Urinary bladder (tissue), 4 donors: ENCODE data around the gene SLC4A5. TPM values are rescaled to one million over a fixed set of nuclear protein-coding genes. Genes with fewer than 3 reads are reported as not detected.
"Not testable (repeated sequence)": the region's sequence is repeated elsewhere in the genome, so short reads cannot be mapped to it uniquely, and the experiment has no call there.

Experiments
- DNase-seq: peaks from one replicate; pipeline ENCODE4 v3.0.0-alpha.2; 2015; ENCODE audit errors: extremely low spot score
- H3K27ac ChIP-seq: one replicate; pipeline ENCODE4 v1.5.1; 2013; ENCODE audit warnings: low read depth, mild to moderate bottlenecking, moderate library complexity
- H3K36me3 ChIP-seq: one replicate; pipeline ENCODE4 v1.6.1; 2013; ENCODE audit warnings: mild to moderate bottlenecking, moderate library complexity; ENCODE audit not compliant: insufficient read depth
- H3K4me1 ChIP-seq: one replicate; pipeline ENCODE4 v1.6.1; 2013; ENCODE audit warnings: mild to moderate bottlenecking, moderate library complexity; ENCODE audit not compliant: insufficient read depth
- H3K4me3 ChIP-seq: one replicate; pipeline ENCODE4 v1.5.1; 2013; ENCODE audit warnings: low read depth, low read length
- WGBS: extraction: QIAGEN DNeasy Blood & Tissue Kit; methylation state at CpG from one replicate; pipeline ENCODE4 v1.1.7; 2013; 5-methylcytosine and 5-hydroxymethylcytosine counted together
- polyA plus RNA-seq: library from polyadenylated mRNA; stranded (reverse); fragments of 200-250 nt; gene quantifications from one replicate; pipeline ENCODE4 v1.2.3, GENCODE V29; 2013
- total RNA-seq: library from RNA; depleted of rRNA; stranded (reverse); fragments of >200 nt; gene quantifications from one replicate; pipeline ENCODE4 v1.2.3, GENCODE V29; 2014
- donor health status: healthy with polysubstance abuse.
- donor health status: healthy.

Gene SLC4A5
- total and polyA plus RNA-seq, 2 donors = 0.92 to 3.8 TPM

DNA sequence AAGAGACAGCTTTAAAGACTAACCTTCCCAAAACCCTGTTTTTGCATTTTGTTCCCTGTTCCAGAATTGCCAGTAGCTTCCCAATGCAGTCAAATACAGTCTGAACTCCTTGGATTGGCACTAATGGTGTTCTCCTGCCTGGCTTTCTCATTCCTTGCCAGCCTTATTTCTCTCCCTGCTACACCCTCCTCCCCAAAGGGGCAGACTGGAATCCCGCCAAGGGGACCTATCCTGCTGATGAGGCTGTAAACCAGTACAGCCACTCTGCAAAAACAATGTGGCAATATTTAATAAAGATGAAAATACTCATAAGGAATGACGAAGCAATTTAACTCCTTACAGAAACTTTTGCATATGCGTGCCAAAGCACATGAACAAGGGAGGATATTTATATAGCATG is 4.5 kb upstream of the SLC4A5 start:
- no peaks in the 10 kb centered on the region for H3K4me1 ChIP-seq
- no peak overlapping the region for H3K27ac ChIP-seq
- no peak overlapping the region for H3K4me3 ChIP-seq
- 91% methylated on average over 3 of the region's 3 CpGs for WGBS
- DNase-seq = no peak
- H3K36me3 ChIP-seq = no peaks in the 10 kb centered on the region

DNA sequence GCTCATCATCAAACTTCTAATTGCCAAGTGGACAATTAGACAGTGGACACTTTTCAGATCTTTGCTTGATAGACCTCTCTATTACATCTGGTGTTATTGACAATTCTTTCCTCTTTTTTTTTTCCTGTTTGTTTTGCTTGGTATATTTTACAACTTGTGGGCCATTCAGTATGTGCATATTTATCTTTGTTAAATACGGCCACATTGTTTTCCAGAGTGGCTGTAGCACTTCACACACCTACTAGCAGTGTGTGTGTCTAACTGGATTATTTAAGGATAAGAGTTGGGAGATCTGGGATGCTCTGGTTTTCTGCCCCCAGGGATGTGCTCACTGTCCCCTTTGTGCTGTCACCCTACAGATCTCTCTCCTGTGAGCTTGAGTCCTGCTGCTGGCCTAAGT is 4.1 kb upstream of the SLC4A5 start:
- no peak for DNase-seq
- Histone ChIP-seq H3K4me1 (no peaks in the 10 kb centered on the region), H3K4me3 (no peak overlapping the region), H3K27ac (no peak overlapping the region), H3K36me3 (no peaks in the 10 kb centered on the region)
- 75% methylated on average over 1 of the region's 1 CpG for WGBS

- Histone ChIP-seq H3K27ac (no peak overlapping the region), H3K36me3 (no peaks in the 10 kb centered on the region), H3K4me3 (no peak overlapping the region), H3K4me1 (no peaks in the 10 kb centered on the region)
- DNase-seq = no peak
- WGBS = 65% methylated on average over 8 of the region's 8 CpGs
Measured at GRCh38 chr2:74345272-74345943, 2.2 kb upstream of the SLC4A5 start.

GRCh38 chr2:74336227-74336626 is 7.0 kb downstream of the SLC4A5 start:
- H3K36me3 ChIP-seq, H3K4me1 ChIP-seq, H3K4me3 ChIP-seq, H3K27ac ChIP-seq, DNase-seq: not testable (repeated sequence)
- WGBS = 62% methylated on average over 2 of the region's 2 CpGs

- no peaks in the 10 kb centered on the region for H3K4me1 ChIP-seq
- 36% methylated on average over 3 of the region's 3 CpGs for WGBS
- no peaks in the 10 kb centered on the region for H3K36me3 ChIP-seq
Measured at GRCh38 chr2:74334931-74335333, 8.3 kb downstream of the SLC4A5 start.

GRCh38 chr2:74333896-74334586 is 9.2 kb downstream of the SLC4A5 start:
- no peak for DNase-seq
- H3K36me3 ChIP-seq = no peaks in the 10 kb centered on the region
- no peak overlapping the region for H3K27ac ChIP-seq
- H3K4me3 ChIP-seq = no peak overlapping the region
- H3K4me1 ChIP-seq = no peaks in the 10 kb centered on the region
- WGBS = 92% methylated on average over 6 of the region's 6 CpGs

More at GRCh38 chr2:74334931-74335333, 8.3 kb downstream of the SLC4A5 start:
- no peak overlapping the region for H3K27ac ChIP-seq
- no peak for DNase-seq
- H3K4me3 ChIP-seq = no peak overlapping the region

DNA sequence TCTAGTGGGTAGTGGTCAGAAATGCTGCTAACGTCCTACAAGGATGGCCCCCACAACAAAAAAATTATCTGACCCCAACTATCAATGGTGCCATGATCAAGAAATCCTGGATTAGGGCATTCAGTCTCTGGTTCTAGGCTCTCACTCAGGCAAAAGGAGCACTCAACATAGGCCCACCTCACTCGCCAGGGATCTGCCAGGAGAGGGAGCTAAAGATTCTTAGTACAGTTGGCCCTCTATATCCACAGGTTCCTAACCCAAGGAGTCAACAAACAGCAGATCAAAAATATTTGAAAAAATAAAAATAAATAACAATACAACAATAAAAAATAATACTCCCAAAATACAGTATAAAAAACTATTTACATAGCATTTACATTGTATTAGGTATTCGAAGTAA is 10.0 kb downstream of the SLC4A5 start:
- Histone ChIP-seq H3K4me3 (no peak overlapping the region), H3K36me3 (no peaks in the 10 kb centered on the region), H3K4me1 (no peaks in the 10 kb centered on the region), H3K27ac (no peak overlapping the region)
- WGBS = 67% methylated on average over 3 of the region's 3 CpGs
- DNase-seq = no peak

DNA sequence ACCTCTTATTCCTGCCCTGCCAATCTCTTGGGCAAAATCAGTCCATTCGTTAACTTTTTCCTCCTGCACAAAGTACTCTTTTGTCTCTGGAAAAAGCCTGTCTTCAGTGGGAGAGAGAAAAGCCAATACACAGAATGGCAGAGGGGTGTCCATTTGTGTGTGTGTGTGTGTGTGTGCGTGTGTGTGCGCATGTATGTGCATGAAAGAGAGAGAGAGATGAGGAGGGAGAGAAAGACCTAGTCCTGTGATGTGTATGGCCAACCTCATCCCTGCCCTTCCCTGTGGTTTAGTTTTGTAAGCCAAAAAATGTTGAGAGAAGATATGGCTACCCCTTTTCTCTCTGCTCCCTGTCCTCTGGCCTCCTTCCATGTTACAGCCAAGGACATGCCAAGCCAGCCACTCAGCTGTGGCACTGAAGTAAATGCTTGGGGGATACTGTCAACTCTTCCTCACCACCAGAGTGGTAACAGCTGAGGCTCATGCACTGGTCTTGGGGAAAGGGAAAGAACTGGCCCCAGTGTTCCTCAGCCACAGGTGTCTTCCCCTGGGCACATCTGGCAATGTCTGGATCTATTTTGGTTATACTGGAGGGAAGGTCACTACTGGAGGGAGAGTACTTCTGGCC is 10.6 kb downstream of the SLC4A5 start:
- no peaks in the 10 kb centered on the region for H3K36me3 ChIP-seq
- no peaks in the 10 kb centered on the region for H3K4me1 ChIP-seq
- WGBS = 91% methylated on average over 3 of the region's 3 CpGs
- no peak overlapping the region for H3K27ac ChIP-seq
- DNase-seq = no peak
- H3K4me3 ChIP-seq = no peak overlapping the region

DNA sequence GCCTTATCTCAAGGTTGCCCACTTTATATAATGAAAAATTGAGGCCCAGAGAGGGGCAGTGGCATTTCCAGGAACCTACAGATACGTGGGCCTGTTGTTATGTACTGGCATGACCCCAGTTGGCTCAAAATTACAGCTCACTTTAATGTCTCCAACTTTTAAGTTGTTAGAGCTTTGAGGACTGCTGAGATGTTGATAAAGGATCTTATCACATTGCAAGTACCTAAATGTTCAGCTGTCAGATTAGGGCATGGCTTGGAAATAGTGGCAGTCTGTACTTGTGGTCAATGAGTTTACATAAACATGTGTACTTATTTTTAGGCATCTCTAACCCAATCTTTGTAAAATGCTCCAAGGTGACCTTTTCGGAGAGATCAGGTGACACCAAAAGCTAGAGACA is 14.6 kb downstream of the SLC4A5 start:
- H3K36me3 ChIP-seq = no peaks in the 10 kb centered on the region
- H3K4me3 ChIP-seq = no peak overlapping the region
- no peak overlapping the region for H3K27ac ChIP-seq
- WGBS = 77% methylated on average over 2 of the region's 2 CpGs
- H3K4me1 ChIP-seq = no peaks in the 10 kb centered on the region
- no peak for DNase-seq

- H3K36me3 ChIP-seq = no peaks in the 10 kb centered on the region
- H3K27ac ChIP-seq = no peak overlapping the region
- DNase-seq = no peak
- WGBS = 70% methylated on average over 2 of the region's 2 CpGs
- H3K4me1 ChIP-seq = no peaks in the 10 kb centered on the region
- no peak overlapping the region for H3K4me3 ChIP-seq
Measured at GRCh38 chr2:74328074-74328473, 15.1 kb downstream of the SLC4A5 start.

GRCh38 chr2:74327627-74328026 is 15.6 kb downstream of the SLC4A5 start:
- no peak overlapping the region for H3K27ac ChIP-seq
- H3K4me1 ChIP-seq = no peaks in the 10 kb centered on the region
- DNase-seq = no peak
- no peak overlapping the region for H3K4me3 ChIP-seq
- H3K36me3 ChIP-seq = no peaks in the 10 kb centered on the region
- 85% methylated on average over 1 of the region's 1 CpG for WGBS

DNA sequence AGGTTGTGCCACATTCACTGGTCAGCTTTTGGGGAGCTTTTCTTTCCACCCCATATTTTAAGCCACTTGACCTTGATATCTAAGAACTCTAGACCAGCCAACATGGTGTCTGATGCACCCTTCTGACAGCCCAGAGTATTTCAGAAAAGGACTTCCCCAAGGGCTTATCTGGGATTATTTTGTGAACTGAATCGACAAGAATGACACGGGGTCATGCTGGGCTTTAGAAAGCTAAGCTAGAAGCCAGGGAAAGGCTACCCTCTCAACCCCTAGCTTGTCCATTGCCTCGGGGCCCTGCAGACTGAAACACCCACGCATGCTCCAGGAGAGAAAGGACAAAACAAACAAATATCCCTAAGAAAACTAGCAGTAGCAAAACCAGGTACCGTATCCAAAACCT is 16.0 kb downstream of the SLC4A5 start:
- Histone ChIP-seq H3K4me1 (no peaks in the 10 kb centered on the region), H3K4me3 (no peak overlapping the region), H3K27ac (no peak overlapping the region), H3K36me3 (no peaks in the 10 kb centered on the region)
- WGBS = 63% methylated on average over 5 of the region's 5 CpGs
- no peak for DNase-seq

GRCh38 chr2:74325815-74326214 is 17.4 kb downstream of the SLC4A5 start:
- DNase-seq = no peak
- no peak overlapping the region for H3K4me3 ChIP-seq
- no peak overlapping the region for H3K27ac ChIP-seq
- WGBS = 84% methylated on average over 2 of the region's 2 CpGs
- H3K36me3 ChIP-seq = no peaks in the 10 kb centered on the region
- H3K4me1 ChIP-seq = no peaks in the 10 kb centered on the region

DNA sequence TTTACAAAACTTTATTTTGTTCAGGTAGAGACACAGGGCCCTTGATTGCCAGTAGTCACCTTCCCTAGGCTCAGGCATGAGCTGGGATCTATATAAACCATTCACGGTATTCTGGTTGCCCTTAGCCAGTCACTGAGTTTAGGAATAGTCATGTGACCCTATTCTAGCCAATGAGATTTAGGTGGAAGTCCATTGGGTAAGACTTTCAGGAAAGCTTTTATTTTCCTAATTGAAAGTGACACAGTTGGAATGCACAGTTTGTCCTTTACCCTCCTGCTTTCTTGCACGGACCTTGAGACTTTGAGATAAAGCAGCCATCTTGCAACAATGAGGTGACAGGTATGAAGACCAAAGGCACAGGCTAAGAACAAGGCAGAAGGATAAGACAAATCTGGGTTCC is 21.5 kb downstream of the SLC4A5 start:
- H3K4me3 ChIP-seq = no peak overlapping the region
- H3K27ac ChIP-seq = no peak overlapping the region
- WGBS = 84% methylated on average over 2 of the region's 2 CpGs
- H3K4me1 ChIP-seq = no peaks in the 10 kb centered on the region
- DNase-seq = no peak
- H3K36me3 ChIP-seq = no peaks in the 10 kb centered on the region
